Measurements from ENCODE around the gene POU2F1.
"Not testable (repeated sequence)": the region's sequence is repeated elsewhere in the genome, so short reads cannot be mapped to it uniquely, and the experiment has no call there.

The POU2F1 gene

DNA sequence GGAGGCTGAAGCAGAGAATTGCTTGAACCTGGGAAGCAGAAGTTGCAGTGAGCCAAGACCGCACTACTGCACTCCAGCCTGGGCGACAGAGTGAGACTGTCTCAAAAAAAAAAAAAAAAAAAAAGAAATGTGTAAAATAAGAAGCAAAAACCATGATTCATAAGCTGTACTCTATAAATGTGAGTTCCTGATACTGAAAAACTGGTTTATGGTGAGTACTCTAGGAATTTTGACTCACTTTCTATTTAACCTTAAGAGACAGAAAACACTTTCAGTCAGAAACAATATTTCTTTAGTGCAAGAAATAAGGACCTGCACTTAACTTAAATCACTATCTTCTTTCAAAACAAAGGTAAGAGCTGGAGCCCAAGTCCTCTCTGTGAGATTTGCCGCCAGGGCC lies 19.9 kb upstream of the POU2F1 start:
- no peak for TF ChIP-seq EZH2phosphoT487 (conservative IDR thresholded peaks at IDR 0.05; ENCODE audit: low read length)
- TF ChIP-seq, protein P1, sequence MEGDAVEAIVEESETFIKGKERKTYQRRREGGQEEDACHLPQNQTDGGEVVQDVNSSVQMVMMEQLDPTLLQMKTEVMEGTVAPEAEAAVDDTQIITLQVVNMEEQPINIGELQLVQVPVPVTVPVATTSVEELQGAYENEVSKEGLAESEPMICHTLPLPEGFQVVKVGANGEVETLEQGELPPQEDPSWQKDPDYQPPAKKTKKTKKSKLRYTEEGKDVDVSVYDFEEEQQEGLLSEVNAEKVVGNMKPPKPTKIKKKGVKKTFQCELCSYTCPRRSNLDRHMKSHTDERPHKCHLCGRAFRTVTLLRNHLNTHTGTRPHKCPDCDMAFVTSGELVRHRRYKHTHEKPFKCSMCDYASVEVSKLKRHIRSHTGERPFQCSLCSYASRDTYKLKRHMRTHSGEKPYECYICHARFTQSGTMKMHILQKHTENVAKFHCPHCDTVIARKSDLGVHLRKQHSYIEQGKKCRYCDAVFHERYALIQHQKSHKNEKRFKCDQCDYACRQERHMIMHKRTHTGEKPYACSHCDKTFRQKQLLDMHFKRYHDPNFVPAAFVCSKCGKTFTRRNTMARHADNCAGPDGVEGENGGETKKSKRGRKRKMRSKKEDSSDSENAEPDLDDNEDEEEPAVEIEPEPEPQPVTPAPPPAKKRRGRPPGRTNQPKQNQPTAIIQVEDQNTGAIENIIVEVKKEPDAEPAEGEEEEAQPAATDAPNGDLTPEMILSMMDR (IDR thresholded peaks at IDR 0.05; ENCODE audit: insufficient read depth, low read length, poor library complexity, severe bottlenecking), result no peak
- no peaks in the 10 kb centered on the region for H3K79me2 ChIP-seq (ENCODE audit: insufficient read depth, low read length)
- H3K4me2 ChIP-seq (ENCODE audit: low read depth, low read length, poor library complexity, severe bottlenecking), result no peak overlapping the region
- H3K27ac ChIP-seq (ENCODE audit: low read depth, low read length), result no peak overlapping the region
- no peaks in the 10 kb centered on the region for H3K9me3 ChIP-seq (ENCODE audit: insufficient read depth, low read length)
- H4K20me1 ChIP-seq (ENCODE audit: low read depth, low read length), result no peaks in the 10 kb centered on the region
- no peaks in the 10 kb centered on the region for H3F3A ChIP-seq (ENCODE audit: insufficient read depth)
- no peaks in the 10 kb centered on the region for H3K27me3 ChIP-seq (ENCODE audit: low read length)
- H2AFZ ChIP-seq (ENCODE audit: low read depth, low read length, severe bottlenecking), result no peak overlapping the region
- no peaks in the 10 kb centered on the region for H3K9me2 ChIP-seq (replicated peaks; ENCODE audit: insufficient read depth, low read length)
- no peak overlapping the region for H3K4me3 ChIP-seq (ENCODE audit: insufficient read depth, low read length, poor library complexity, severe bottlenecking)
- H3K9ac ChIP-seq (ENCODE audit: low read length), result no peak overlapping the region
- H3K36me3 ChIP-seq (ENCODE audit: low read length), result no peaks in the 10 kb centered on the region

DNA sequence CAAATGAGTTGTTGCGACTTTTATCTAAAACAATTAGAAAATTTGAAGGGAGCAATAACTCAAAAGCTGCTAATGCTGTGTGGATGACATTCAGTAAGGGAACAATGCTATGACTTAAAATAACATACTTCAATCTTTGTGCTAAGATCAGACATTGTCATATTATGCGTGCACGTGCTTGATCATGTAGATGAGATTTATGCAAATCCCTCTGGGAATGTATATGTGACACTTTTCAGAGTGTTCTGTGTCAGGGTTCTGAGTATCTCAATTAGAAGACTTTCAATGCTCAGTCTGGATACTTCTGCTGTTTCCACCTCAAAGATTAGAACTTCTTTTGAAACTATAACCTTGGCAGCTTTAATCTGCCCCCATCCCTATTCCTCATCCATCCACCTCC lies 18.6 kb upstream of the POU2F1 start:
- Histone ChIP-seq H3K27ac (ENCODE audit: low read depth, low read length) (no peak overlapping the region), H3K4me2 (ENCODE audit: low read depth, low read length, poor library complexity, severe bottlenecking) (no peak overlapping the region), H3K79me2 (ENCODE audit: insufficient read depth, low read length) (no peaks in the 10 kb centered on the region), H3K27me3 (ENCODE audit: low read length) (no peaks in the 10 kb centered on the region), H2AFZ (ENCODE audit: low read depth, low read length, severe bottlenecking) (no peak overlapping the region), H3K9me2 (replicated peaks; ENCODE audit: insufficient read depth, low read length) (no peaks in the 10 kb centered on the region), H3K9me3 (ENCODE audit: insufficient read depth, low read length) (no peaks in the 10 kb centered on the region), H4K20me1 (ENCODE audit: low read depth, low read length) (no peaks in the 10 kb centered on the region), H3K9ac (ENCODE audit: low read length) (no peak overlapping the region), H3K36me3 (ENCODE audit: low read length) (no peaks in the 10 kb centered on the region), H3K4me3 (ENCODE audit: insufficient read depth, low read length, poor library complexity, severe bottlenecking) (no peak overlapping the region), H3F3A (ENCODE audit: insufficient read depth) (no peaks in the 10 kb centered on the region)
- TF ChIP-seq, protein P1 (IDR thresholded peaks at IDR 0.05; ENCODE audit: insufficient read depth, low read length, poor library complexity, severe bottlenecking), result no peak
- no peak for TF ChIP-seq EZH2phosphoT487 (conservative IDR thresholded peaks at IDR 0.05; ENCODE audit: low read length)

DNA sequence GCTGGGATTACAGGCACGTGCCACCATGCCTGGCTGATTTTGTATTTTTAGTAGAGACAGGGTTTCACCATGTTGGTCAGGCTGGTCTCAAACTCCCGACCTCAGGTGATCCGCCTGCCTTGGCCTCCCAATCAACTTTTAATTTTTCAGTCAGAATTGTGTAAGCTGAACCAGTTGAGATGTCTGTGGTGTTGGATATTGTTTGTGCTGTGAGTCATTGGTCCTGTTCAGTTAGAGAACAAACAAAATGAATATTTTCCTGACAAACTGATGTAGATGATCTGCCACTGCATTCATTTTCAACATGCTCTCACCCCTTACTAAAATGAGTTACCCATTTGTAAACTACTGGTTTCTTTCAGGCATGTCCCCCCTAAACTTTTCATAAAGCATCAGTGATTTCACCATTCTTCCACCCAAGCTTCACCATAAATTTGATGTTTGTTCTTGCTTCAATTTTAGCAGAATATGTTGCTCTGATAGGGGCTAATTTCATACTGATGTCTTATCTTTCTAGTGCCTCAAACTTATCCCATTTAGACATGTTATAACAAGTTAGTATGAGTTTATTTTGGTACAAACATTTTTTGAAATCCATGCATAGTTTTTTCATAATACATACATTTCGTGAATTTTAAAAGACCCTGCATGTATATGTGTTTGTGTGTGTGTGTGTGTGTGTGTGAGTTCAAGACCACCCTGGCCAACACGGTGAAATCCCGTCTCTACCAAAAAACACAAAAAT lies 15.2 kb upstream of the POU2F1 start:
- not testable (repeated sequence) for H3K79me2 ChIP-seq (ENCODE audit: insufficient read depth, low read length); H4K20me1 ChIP-seq (ENCODE audit: low read depth, low read length); H3K9me2 ChIP-seq (replicated peaks; ENCODE audit: insufficient read depth, low read length); H3K4me3 ChIP-seq (ENCODE audit: insufficient read depth, low read length, poor library complexity, severe bottlenecking); H3K9ac ChIP-seq (ENCODE audit: low read length); H3K36me3 ChIP-seq (ENCODE audit: low read length); H3F3A ChIP-seq (ENCODE audit: insufficient read depth); H3K27ac ChIP-seq (ENCODE audit: low read depth, low read length); H3K4me2 ChIP-seq (ENCODE audit: low read depth, low read length, poor library complexity, severe bottlenecking); H2AFZ ChIP-seq (ENCODE audit: low read depth, low read length, severe bottlenecking); H3K27me3 ChIP-seq (ENCODE audit: low read length)
- peaks cover 26% of the 10 kb centered on the region for H3K9me3 ChIP-seq (ENCODE audit: insufficient read depth, low read length)

GRCh38 chr1:167206166-167206835 lies 14.4 kb upstream of the POU2F1 start:
- TF ChIP-seq EZH2phosphoT487 (conservative IDR thresholded peaks at IDR 0.05; ENCODE audit: low read length), result no peak
- TF ChIP-seq, protein P1 (IDR thresholded peaks at IDR 0.05; ENCODE audit: insufficient read depth, low read length, poor library complexity, severe bottlenecking), result no peak

More at GRCh38 chr1:167206166-167206835, 14.4 kb upstream of the POU2F1 start:
- Histone ChIP-seq H3K27me3 (ENCODE audit: low read length) (no peaks in the 10 kb centered on the region), H3K27ac (ENCODE audit: low read depth, low read length) (no peak overlapping the region), H3K4me3 (ENCODE audit: insufficient read depth, low read length, poor library complexity, severe bottlenecking) (no peak overlapping the region), H3K79me2 (ENCODE audit: insufficient read depth, low read length) (no peaks in the 10 kb centered on the region), H2AFZ (ENCODE audit: low read depth, low read length, severe bottlenecking) (no peak overlapping the region), H3K9ac (ENCODE audit: low read length) (no peak overlapping the region), H3K4me2 (ENCODE audit: low read depth, low read length, poor library complexity, severe bottlenecking) (no peak overlapping the region), H3K36me3 (ENCODE audit: low read length) (no peaks in the 10 kb centered on the region), H3K9me3 (ENCODE audit: insufficient read depth, low read length) (peaks cover 26% of the 10 kb centered on the region), H3K9me2 (replicated peaks; ENCODE audit: insufficient read depth, low read length) (no peaks in the 10 kb centered on the region), H3F3A (ENCODE audit: insufficient read depth) (no peaks in the 10 kb centered on the region), H4K20me1 (ENCODE audit: low read depth, low read length) (no peaks in the 10 kb centered on the region)

Data from SU-DHL-6 (cell line).